B cell (primary cell): Measurements from ENCODE around the gene GDAP1L1. TPM values are rescaled to one million over a fixed set of nuclear protein-coding genes. Genes with fewer than 3 reads are reported as not detected.

ENCODE experiments used
- ATAC-seq: fragments of 200-7000 bp; cut with Tn5 transposase; one replicate; pipeline ENCODE4 v1.10.0; 2021; ENCODE audit warnings: low read depth, mild to moderate bottlenecking, moderate number of reproducible peaks, moderate library complexity
- CTCF ChIA-PET: fragments of 350-600 bp; sonication (Branson Sonifier 250); formaldehyde crosslinking; loops from one replicate; lab custom pipeline; 2021; ENCODE audit warnings: antibody characterized with exemption, inconsistent platforms; lab: Charles Lee
- POLR2A ChIA-PET: fragments of 350-600 bp; sonication (Branson Sonifier 250); formaldehyde crosslinking; loops from one replicate; lab custom pipeline; 2021; ENCODE audit warnings: antibody characterized with exemption; lab: Charles Lee
- DNase-seq: peaks from one replicate; pipeline ENCODE4 v3.0.0; 2013
- H2AFZ ChIP-seq: 2 replicates; pipeline ENCODE4 v1.6.1; 2012; ENCODE audit warnings: mild to moderate bottlenecking, low read depth, low read length; ENCODE audit not compliant: insufficient read depth, poor library complexity, severe bottlenecking
- H3K27ac ChIP-seq, 2 donors: 1 replicate in 1 of 2; 2 replicates in 1 of 2; pipeline ENCODE4 v1.5.1; 2012 to 2013; ENCODE audit warnings: low read length in 2 of 2, mild to moderate bottlenecking in 2 of 2, moderate library complexity in 1 of 2
- H3K27me3 ChIP-seq, 4 experiments: fragments of 200-600 bp in 1 of 4; sonication (generic) in 1 of 4; replicated peaks in 1 of 4; 1 replicate in 2 of 4; 2 replicates in 2 of 4; pipeline versions ENCODE4 v1.6.1 to v1.7.0; 2013 to 2016; ENCODE audit warnings: low read length in 3 of 4, mild to moderate bottlenecking in 2 of 4, mixed read lengths in 1 of 4, moderate library complexity in 1 of 4; ENCODE audit not compliant: insufficient read depth in 4 of 4, control insufficient read depth in 3 of 4; ENCODE audit errors: control extremely low read depth in 1 of 4
- H3K36me3 ChIP-seq, 2 experiments: replicated peaks in 1 of 2; 1 replicate in 1 of 2; 2 replicates in 1 of 2; pipeline versions ENCODE4 v1.6.1 to v1.7.1; 2013; ENCODE audit warnings: low read length in 1 of 2; ENCODE audit not compliant: insufficient read depth in 2 of 2, control insufficient read depth in 1 of 2; ENCODE audit errors: control extremely low read depth in 1 of 2, extremely low read depth in 1 of 2
- H3K4me1 ChIP-seq, 2 donors: fragments of 200-600 bp in 1 of 2; sonication (generic) in 1 of 2; 1 replicate in 1 of 2; 2 replicates in 1 of 2; pipeline versions ENCODE4 v1.5.1 to v1.6.1; 2013 to 2017; ENCODE audit warnings: low read length in 2 of 2; ENCODE audit not compliant: control insufficient read depth in 2 of 2, insufficient read depth in 2 of 2
- H3K4me2 ChIP-seq: replicated peaks from 2 replicates; pipeline ENCODE3; 2012; ENCODE audit warnings: mild to moderate bottlenecking, low read depth, low read length; ENCODE audit not compliant: poor library complexity, severe bottlenecking
- H3K4me3 ChIP-seq, 5 experiments: fragments of 200-600 bp in 1 of 5; sonication (generic) in 1 of 5; 1 replicate in 3 of 5; 2 replicates in 2 of 5; pipeline versions ENCODE4 v1.5.1 to v1.7.0; 2011 to 2016; ENCODE audit warnings: low read length in 4 of 5, mild to moderate bottlenecking in 4 of 5, low read depth in 2 of 5, control low read depth in 1 of 5, moderate library complexity in 1 of 5; ENCODE audit not compliant: insufficient read depth in 1 of 5; ENCODE audit errors: control extremely low read depth in 1 of 5, extremely low read depth in 1 of 5
- H3K79me2 ChIP-seq: fragments of 200-600 bp; sonication (generic); one replicate; pipeline ENCODE4 v1.6.0; 2016; ENCODE audit warnings: low read length; ENCODE audit not compliant: control insufficient read depth, insufficient read depth
- H3K9ac ChIP-seq: fragments of 200-600 bp; sonication (generic); 2 replicates; pipeline ENCODE4 v1.6.1; 2017; ENCODE audit warnings: mild to moderate bottlenecking, low read length, moderate library complexity
- H3K9me3 ChIP-seq, 3 donors: one replicate each; pipeline versions ENCODE4 v1.6.1 to v1.7.1; 2013; ENCODE audit warnings: low read length in 2 of 3; ENCODE audit not compliant: control insufficient read depth in 2 of 3, insufficient read depth in 1 of 3; ENCODE audit errors: control extremely low read depth in 1 of 3
- H4K20me1 ChIP-seq: 2 replicates; pipeline ENCODE4 v1.6.0; 2012; ENCODE audit warnings: mild to moderate bottlenecking, low read length; ENCODE audit not compliant: insufficient read depth, control insufficient read depth, poor library complexity, severe bottlenecking
- H3K27ac Mint-ChIP-seq: one replicate; pipeline ENCODE4 v1.8.0; 2021; ENCODE audit warnings: mixed read lengths
- H3K27me3 Mint-ChIP-seq: one replicate; pipeline ENCODE4 v1.8.0; 2021; ENCODE audit warnings: mixed read lengths
- H3K4me1 Mint-ChIP-seq: one replicate; pipeline ENCODE4 v1.8.0; 2021; ENCODE audit warnings: mixed read lengths
- H3K4me3 Mint-ChIP-seq: one replicate; pipeline ENCODE4 v1.8.0; 2021; ENCODE audit warnings: mixed read lengths
- H3K9me3 Mint-ChIP-seq: one replicate; pipeline ENCODE4 v1.8.0; 2022; ENCODE audit warnings: mixed read lengths; ENCODE audit not compliant: insufficient read depth
- CTCF ChIP-seq: fragments of 200-600 bp; IDR thresholded peaks from one replicate; pipeline ENCODE4 v1.8.0; 2022; ENCODE audit warnings: antibody characterized with exemption, mild to moderate bottlenecking
- EZH2 ChIP-seq: IDR thresholded peaks from 2 replicates; pipeline ENCODE4 v1.6.1; 2012; ENCODE audit warnings: borderline replicate concordance, low read depth, mild to moderate bottlenecking, moderate library complexity, low read length; ENCODE audit not compliant: insufficient read depth, poor library complexity, severe bottlenecking
- WGBS: methylation state at CpG from one replicate; pipeline ENCODE4 v1.1.5; 2013; ENCODE audit warnings: missing lambda C conversion rate; ENCODE audit not compliant: insufficient coverage; 5-methylcytosine and 5-hydroxymethylcytosine counted together
- intact Hi-C: fragments of 100-400 bp; cut with micrococcal nuclease; formaldehyde crosslinking; loops from one replicate; pipeline ENCODE4 v1.10.0; 2022
- polyA plus RNA-seq: library from polyadenylated mRNA; depleted of rRNA; stranded (reverse); fragments of >200 nt; gene quantifications from 2 replicates; pipeline ENCODE4 v1.2.3, GENCODE V29; 2012
- total RNA-seq, 2 donors: library from RNA; stranded (reverse); fragments of 120-200 nt in 1 of 2; gene quantifications; 1 replicate in 1 of 2; 2 replicates in 1 of 2; pipeline versions ENCODE4 v1.2.3 to v1.2.4, GENCODE V29; 2013 to 2022

GDAP1L1 gene
- total and polyA plus RNA-seq, 2 donors (not counting 1 experiment from before 2014, with no cell fraction given), result not detected

DNA sequence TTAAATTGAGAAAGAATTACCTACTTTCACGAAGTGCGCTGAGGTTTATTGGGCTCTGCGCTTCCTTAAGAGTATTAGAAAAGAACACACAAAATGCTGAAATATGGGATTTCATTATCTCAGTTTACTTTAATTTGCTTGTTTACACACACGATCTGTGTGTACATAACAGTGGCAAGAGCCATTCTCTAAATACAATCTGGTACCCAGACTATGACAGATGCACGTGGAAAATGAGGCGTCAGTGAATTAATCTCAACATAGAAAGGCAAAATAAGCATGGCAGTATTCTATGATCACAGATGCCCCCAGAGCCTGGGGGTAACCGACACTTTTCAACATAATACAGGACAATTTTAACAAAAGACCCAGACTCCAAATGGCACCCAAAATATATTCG, 55.6 kb downstream of the GDAP1L1 start:
- no peaks in the 10 kb centered on the region for H3K9me3 Mint-ChIP-seq
- ATAC-seq, result no peak
- intact Hi-C loops, result no loop called here
- CTCF ChIA-PET, result interaction anchor here (1.0 kb wide), 1 partner anchor 8 kb away, joined by 3 read pairs; the partner anchor contains the start of gene FITM2
- Histone ChIP-seq H3K4me3 (no peak overlapping the region), H3K4me1 (no peaks in the 10 kb centered on the region), H2AFZ (no peak overlapping the region), H3K9ac (no peak overlapping the region), H3K36me3 (peaks cover 0 to 4% of the 10 kb centered on the region in 2 experiments), H3K9me3 (no peaks in the 10 kb centered on the region), H3K79me2 (peaks cover 18% of the 10 kb centered on the region), H3K27me3 (no peaks in the 10 kb centered on the region), H3K4me2 (no peak overlapping the region), H4K20me1 (no peaks in the 10 kb centered on the region), H3K27ac (no peak overlapping the region)
- POLR2A ChIA-PET, result no interaction called here
- DNase-seq, result no peak
- WGBS, result 98% methylated on average over 4 of the region's 8 CpGs
- H3K27me3 Mint-ChIP-seq, result no peaks in the 10 kb centered on the region
- TF ChIP-seq CTCF (no peak), EZH2 (no peak)
- no peak overlapping the region for H3K4me3 Mint-ChIP-seq
- H3K27ac Mint-ChIP-seq, result no peak overlapping the region
- no peaks in the 10 kb centered on the region for H3K4me1 Mint-ChIP-seq

GRCh38 chr20:44304383-44304782, 57.3 kb downstream of the GDAP1L1 start:
- Mint-ChIP-seq H3K27me3 (no peaks in the 10 kb centered on the region), H3K9me3 (no peaks in the 10 kb centered on the region)

More at GRCh38 chr20:44304383-44304782, 57.3 kb downstream of the GDAP1L1 start:
- Mint-ChIP-seq H3K27ac (no peak overlapping the region), H3K4me1 (peaks cover 2% of the 10 kb centered on the region), H3K4me3 (no peak overlapping the region)
- no peak overlapping the region for H3K4me2 ChIP-seq
- no peaks in the 10 kb centered on the region for H3K9me3 ChIP-seq
- POLR2A ChIA-PET, result no interaction called here
- no peak overlapping the region for H3K27ac ChIP-seq
- intact Hi-C loops, result no loop called here
- H3K79me2 ChIP-seq, result peaks cover 20% of the 10 kb centered on the region
- no peak overlapping the region for H3K4me3 ChIP-seq
- ATAC-seq (no peak), DNase-seq (no peak)
- no peaks in the 10 kb centered on the region for H4K20me1 ChIP-seq
- no peak overlapping the region for H2AFZ ChIP-seq
- no peak overlapping the region for H3K9ac ChIP-seq
- H3K27me3 ChIP-seq, result no peaks in the 10 kb centered on the region
- H3K36me3 ChIP-seq, result peaks cover 0 to 4% of the 10 kb centered on the region in 2 experiments
- CTCF ChIA-PET, result no interaction called here
- no peak for TF ChIP-seq EZH2
- TF ChIP-seq CTCF, result no peak
- H3K4me1 ChIP-seq, result no peaks in the 10 kb centered on the region
